Measurements from ENCODE around the gene SELPLG. TPM values are rescaled to one million over a fixed set of nuclear protein-coding genes. Genes with fewer than 3 reads are reported as not detected.
"Not testable (repeated sequence)": the region's sequence is repeated elsewhere in the genome, so short reads cannot be mapped to it uniquely, and the experiment has no call there.

SELPLG gene
- total RNA-seq, 4 donors from 2014 or later = 7.2 to 15.7 (median 10.0) TPM

- Histone ChIP-seq H3K27me3 (no peaks in the 10 kb centered on the region), H3K4me3 (no peak overlapping the region), H3K36me3 (peaks cover 3 to 24% (median 16%) of the 10 kb centered on the region in 4 donors), H3K4me1 (peaks cover 46 to 84% (median 76%) of the 10 kb centered on the region in 4 donors), H3K27ac (replicated peaks in 1 of 4) (peak overlapping the region; percentile 83 to 90 (median 84)), H3K9me3 (no peaks in the 10 kb centered on the region)
- intact Hi-C loops (cut with DNase I) = loop anchor here (2.0 kb wide), 3 partner anchors 67 to 193 kb away; partner anchors contain the start of genes CORO1C and SSH1
- TF ChIP-seq CTCF (IDR thresholded peaks at IDR 0.05) (no peak), POLR2A (IDR thresholded peaks at IDR 0.05; ENCODE audit: low read depth) (no peak), EP300 (IDR thresholded peaks at IDR 0.05) (no peak), POLR2AphosphoS5 (IDR thresholded peaks at IDR 0.05) (no peak)
- 93% methylated on average over 4 of the region's 4 CpGs for WGBS
- DNase-seq (ENCODE audit: extremely low spot score) = no peak
These were observed 29.8 kb upstream of the SELPLG start for GRCh38 chr12:108663324-108664015.

GRCh38 chr12:108658115-108658514 is 24.4 kb upstream of the SELPLG start:
- Histone ChIP-seq H3K4me1 (peaks cover 14 to 56% (median 37%) of the 10 kb centered on the region in 4 donors), H3K27ac (replicated peaks in 1 of 4) (peak overlapping the region; percentile 37 to 90 (median 76)), H3K36me3 (peaks cover 25 to 76% (median 61%) of the 10 kb centered on the region in 4 donors)
- H3K4me3 ChIP-seq; intact Hi-C loops (cut with DNase I); H3K27me3 ChIP-seq; H3K9me3 ChIP-seq; DNase-seq (ENCODE audit: extremely low spot score): not testable (repeated sequence)
- 93% methylated on average over 4 of the region's 4 CpGs for WGBS

- no peak for DNase-seq (ENCODE audit: extremely low spot score)
- H3K9me3 ChIP-seq = no peaks in the 10 kb centered on the region
- intact Hi-C loops (cut with DNase I) = no loop called here
- H3K4me1 ChIP-seq = peaks cover 20 to 52% (median 35%) of the 10 kb centered on the region in 4 donors
- no peak overlapping the region for H3K4me3 ChIP-seq
- peaks cover 28 to 85% (median 69%) of the 10 kb centered on the region in 4 donors for H3K36me3 ChIP-seq
- 82% methylated on average over 10 of the region's 10 CpGs for WGBS
- TF ChIP-seq POLR2A (IDR thresholded peaks at IDR 0.05; ENCODE audit: low read depth) (no peak), EP300 (IDR thresholded peaks at IDR 0.05) (no peak), POLR2AphosphoS5 (IDR thresholded peaks at IDR 0.05) (no peak)
- H3K27ac ChIP-seq (replicated peaks in 1 of 4) = peak overlapping the region in 3 of 4 donors; percentile 7 to 90 (median 83)
- H3K27me3 ChIP-seq = no peaks in the 10 kb centered on the region
These were observed 23.5 kb upstream of the SELPLG start for GRCh38 chr12:108657130-108657745.

DNA sequence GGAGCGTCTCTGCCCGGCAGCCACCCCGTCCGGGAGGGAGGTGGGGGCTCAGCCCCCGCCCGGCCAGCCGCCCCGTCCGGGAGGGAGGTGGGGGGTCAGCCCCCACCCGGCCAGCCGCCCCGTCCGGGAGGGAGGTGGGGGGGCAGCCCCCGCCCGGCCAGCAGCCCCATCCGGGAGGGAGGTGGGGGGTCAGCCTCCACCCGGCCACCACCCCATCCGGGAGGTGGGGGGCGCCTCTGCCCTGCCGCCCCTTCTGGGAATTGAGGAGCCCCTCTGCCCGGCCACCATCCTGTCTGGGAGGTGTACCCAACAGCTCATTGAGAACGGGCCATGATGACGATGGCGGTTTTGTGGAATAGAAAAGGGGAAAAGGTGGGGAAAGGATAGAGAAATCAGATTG is 22.6 kb upstream of the SELPLG start:
- peaks cover 38 to 86% (median 72%) of the 10 kb centered on the region in 4 donors for H3K36me3 ChIP-seq
- DNase-seq (ENCODE audit: extremely low spot score); H3K9me3 ChIP-seq; H3K4me3 ChIP-seq; H3K27me3 ChIP-seq; intact Hi-C loops (cut with DNase I): not testable (repeated sequence)
- 82% methylated on average over 5 of the region's 24 CpGs for WGBS
- H3K4me1 ChIP-seq = peaks cover 20 to 45% (median 35%) of the 10 kb centered on the region in 4 donors
- peak overlapping the region in 1 of 4 donors; percentile 51 for H3K27ac ChIP-seq (replicated peaks in 1 of 4)

DNA sequence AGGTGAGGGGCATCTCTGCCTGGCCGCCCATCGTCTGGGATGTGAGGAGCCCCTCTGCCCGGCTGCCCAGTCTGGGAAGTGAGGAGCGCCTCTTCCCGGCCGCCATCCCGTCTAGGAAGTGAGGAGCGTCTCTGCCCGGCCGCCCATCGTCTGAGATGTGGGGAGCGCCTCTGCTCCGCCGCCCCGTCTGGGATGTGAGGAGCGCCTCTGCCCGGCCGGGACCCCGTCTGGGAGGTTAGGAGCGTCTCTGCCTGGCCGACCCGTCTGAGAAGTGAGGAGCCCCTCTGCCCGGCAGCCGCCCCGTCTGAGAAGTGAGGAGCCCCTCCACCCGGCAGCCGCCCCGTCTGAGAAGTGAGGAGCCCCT is 22.1 kb upstream of the SELPLG start:
- H3K27ac ChIP-seq (replicated peaks in 1 of 4); intact Hi-C loops (cut with DNase I); H3K4me3 ChIP-seq; H3K27me3 ChIP-seq; H3K9me3 ChIP-seq; DNase-seq (ENCODE audit: extremely low spot score): not testable (repeated sequence)
- peaks cover 43 to 91% (median 74%) of the 10 kb centered on the region in 4 donors for H3K36me3 ChIP-seq
- H3K4me1 ChIP-seq = peaks cover 20 to 42% (median 33%) of the 10 kb centered on the region in 4 donors
- 87% methylated on average over 17 of the region's 28 CpGs for WGBS

GRCh38 chr12:108654622-108655021 is 20.9 kb upstream of the SELPLG start:
- H3K4me3 ChIP-seq; H3K9me3 ChIP-seq; H3K27me3 ChIP-seq; intact Hi-C loops (cut with DNase I); DNase-seq (ENCODE audit: extremely low spot score): not testable (repeated sequence)
- H3K36me3 ChIP-seq = peaks cover 44 to 95% (median 77%) of the 10 kb centered on the region in 4 donors
- H3K27ac ChIP-seq (replicated peaks in 1 of 4) = peak overlapping the region in 1 of 4 donors; percentile 14
- 82% methylated on average over 9 of the region's 9 CpGs for WGBS
- peaks cover 23 to 40% (median 33%) of the 10 kb centered on the region in 4 donors for H3K4me1 ChIP-seq

DNA sequence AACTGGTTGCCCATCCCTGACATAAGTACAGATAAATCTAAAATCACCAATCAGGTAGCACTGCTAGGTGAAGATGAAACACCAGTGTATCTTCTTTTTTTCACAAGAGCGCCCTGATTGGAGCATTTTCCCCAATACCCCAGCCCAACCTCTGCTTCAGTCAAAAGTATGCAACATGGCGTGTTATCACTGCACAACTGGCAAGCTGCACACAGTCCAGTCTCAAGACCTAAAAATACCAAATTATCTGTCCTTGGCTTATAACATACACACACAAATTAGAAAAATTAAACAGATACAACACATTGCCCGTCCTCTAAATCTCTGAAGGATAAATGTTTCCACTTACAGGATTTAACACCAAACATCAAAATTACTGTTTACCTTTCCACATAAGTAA is 20.2 kb upstream of the SELPLG start:
- Histone ChIP-seq H3K27ac (replicated peaks in 1 of 4) (peak overlapping the region in 1 of 4 donors; percentile 31), H3K4me1 (peaks cover 24 to 44% (median 39%) of the 10 kb centered on the region in 4 donors), H3K27me3 (no peaks in the 10 kb centered on the region), H3K9me3 (no peaks in the 10 kb centered on the region), H3K4me3 (no peak overlapping the region), H3K36me3 (peaks cover 46 to 95% (median 77%) of the 10 kb centered on the region in 4 donors)
- no peak for DNase-seq (ENCODE audit: extremely low spot score)
- WGBS = 73% methylated on average over 3 of the region's 3 CpGs
- intact Hi-C loops (cut with DNase I) = no loop called here
- no peak for TF ChIP-seq POLR2A (IDR thresholded peaks at IDR 0.05; ENCODE audit: low read depth)
- no peak for TF ChIP-seq CTCF (IDR thresholded peaks at IDR 0.05)
- no peak for TF ChIP-seq POLR2AphosphoS5 (IDR thresholded peaks at IDR 0.05)
- no peak for TF ChIP-seq EP300 (IDR thresholded peaks at IDR 0.05)
